Stimulated activated CD8-positive, alpha-beta memory T cell treated with anti-CD3 and anti-CD28 coated beads, Interleukin-15, amount 100 ng/mL, for 24 hours (primary cell): ENCODE measurements around the gene CFAP107.
"Not testable (repeated sequence)": the region's sequence is repeated elsewhere in the genome, so short reads cannot be mapped to it uniquely, and the experiment has no call there.

Source experiments
- DNase-seq: peaks from one replicate; pipeline ENCODE4 v3.0.0-alpha.2; 2020; ENCODE audit warnings: low read depth

The CFAP107 gene

DNA sequence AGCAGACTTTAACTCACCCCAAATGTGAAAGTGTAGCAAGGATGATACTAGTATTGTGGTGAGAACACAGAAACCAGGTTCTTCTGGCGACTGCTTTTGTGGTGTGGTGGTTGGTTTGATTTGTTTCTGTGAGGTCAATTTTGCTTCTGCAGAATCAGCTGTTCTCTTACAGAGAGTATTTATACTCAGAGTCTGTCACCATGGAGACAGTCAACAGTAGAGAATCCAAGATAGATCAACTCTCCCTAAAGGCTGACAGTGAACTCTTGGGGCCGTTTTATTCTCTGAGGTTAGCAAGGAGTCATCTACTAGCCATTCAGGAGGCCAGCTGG, at the start of gene CFAP107:
Gene CFAP107 (plus strand): TSS at position 209 of the 332 bp plus-strand sequence. CDS start 231 bp downstream, outside the sequence.
- no peak for DNase-seq

- DNase-seq: no peak
Observed at GRCh38 chr1:12696658-12697057, 49.3 kb upstream of the CFAP107 start.

DNA sequence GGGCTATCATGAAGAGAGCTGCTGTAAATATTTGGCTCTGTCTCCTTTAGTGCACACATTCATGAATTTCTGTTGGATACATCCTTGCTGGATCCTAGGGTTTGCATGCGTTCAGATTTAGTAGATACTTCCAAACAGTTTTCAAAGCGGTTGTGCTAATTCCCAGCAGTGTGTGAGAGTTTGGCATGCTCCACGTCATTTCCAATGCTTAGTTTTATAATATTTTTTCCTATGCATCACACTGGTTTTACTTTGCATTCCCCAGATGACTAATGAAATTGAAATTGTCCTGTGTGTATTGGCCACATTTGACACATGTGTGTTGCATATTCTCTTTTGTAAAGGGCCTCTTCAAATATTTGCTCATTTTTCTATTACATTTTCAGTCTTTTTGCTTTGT, 48.6 kb upstream of the CFAP107 start:
- DNase-seq: no peak

DNA sequence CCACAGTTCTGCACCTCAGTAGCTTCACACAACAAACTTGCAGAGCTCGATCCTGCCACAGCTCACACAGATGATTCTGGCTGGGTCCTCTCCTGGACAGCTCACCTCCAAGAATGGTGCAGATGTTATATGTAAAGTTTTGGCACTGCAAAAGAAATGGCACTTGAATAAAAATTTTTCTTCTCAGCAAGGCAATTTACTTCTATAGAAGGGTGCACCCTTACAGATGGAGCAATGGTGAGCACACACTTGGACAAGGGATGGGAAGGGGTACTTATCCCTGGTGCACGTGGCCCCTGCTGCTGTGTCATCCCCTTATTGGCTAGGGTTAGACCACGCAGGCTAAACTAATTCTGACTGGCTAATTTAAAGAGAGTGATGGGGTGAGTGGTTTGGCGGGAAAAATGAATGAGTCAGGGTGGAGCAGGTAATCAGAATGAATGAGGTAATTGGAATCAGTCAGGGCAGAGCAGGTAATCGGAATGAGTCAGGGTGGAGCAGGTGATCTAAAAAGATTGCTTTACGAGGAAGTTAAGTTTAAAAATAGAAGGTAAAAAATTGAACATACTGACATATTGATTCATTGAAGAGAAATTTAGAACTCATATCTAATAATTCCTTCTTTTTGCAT, 42.1 kb upstream of the CFAP107 start:
- no peak for DNase-seq

GRCh38 chr1:12706061-12706460, 39.9 kb upstream of the CFAP107 start:
- DNase-seq: no peak

DNA sequence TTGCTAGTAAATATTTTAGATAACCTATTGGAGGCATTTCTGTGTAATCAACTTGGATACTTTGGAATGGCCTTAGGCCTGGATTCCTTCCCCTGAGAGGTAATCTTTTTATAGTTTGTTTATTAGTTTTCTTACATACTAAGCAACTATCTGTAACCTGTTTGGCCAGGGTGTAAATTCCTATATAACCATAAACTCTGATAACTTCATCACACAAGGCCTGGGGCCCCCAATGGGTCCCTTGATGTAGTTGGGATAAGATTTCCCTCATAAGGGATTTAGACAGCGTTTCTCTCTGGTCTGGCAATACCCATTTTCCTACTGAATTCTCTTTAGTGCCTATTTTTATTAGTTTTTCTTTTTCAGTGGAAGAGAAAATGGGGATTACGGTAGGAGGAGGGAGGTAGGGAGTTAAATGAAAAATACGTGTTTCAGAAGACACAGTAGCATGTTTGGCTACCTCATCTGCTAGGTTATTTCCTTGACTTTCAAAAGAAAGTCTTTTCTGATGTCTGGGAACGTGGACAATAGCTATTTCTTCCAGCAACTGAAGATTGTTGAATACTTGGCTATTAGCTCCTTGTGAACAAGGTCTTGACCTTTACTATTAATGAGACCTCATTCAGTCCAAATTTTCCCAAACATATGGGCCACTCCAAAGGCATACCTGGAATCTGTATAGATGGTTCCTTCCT, 37.5 kb upstream of the CFAP107 start:
- DNase-seq: no peak

- DNase-seq: no peak
Observed at GRCh38 chr1:12709091-12709491, 36.9 kb upstream of the CFAP107 start.

- no peak for DNase-seq
Observed at GRCh38 chr1:12709696-12710095, 36.3 kb upstream of the CFAP107 start.

- no peak for DNase-seq
Observed at GRCh38 chr1:12711536-12711935, 34.5 kb upstream of the CFAP107 start.

- no peak for DNase-seq
Observed at GRCh38 chr1:12712076-12712475, 33.9 kb upstream of the CFAP107 start.

DNA sequence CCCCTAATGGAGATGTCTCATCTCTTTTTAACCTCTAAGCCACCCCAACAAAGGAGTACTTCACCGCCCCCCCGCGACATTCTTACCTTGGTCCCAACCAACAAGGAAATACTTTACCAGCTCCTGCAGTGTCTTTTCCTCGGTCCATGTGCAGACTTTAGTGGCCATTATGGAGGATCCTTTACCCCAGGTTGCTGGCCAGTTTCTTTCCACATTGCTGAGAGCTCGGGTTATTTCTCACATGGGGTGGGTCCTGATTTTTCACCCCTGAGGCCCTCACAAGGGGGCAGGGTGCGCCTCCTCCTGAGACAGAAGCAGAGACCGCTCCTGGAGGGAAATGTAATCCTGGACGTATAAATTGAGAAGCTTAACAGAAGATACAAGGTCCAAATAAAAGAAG, 33.1 kb upstream of the CFAP107 start:
- no peak for DNase-seq

GRCh38 chr1:12713651-12714050, 32.3 kb upstream of the CFAP107 start:
- DNase-seq: not testable (repeated sequence)

DNA sequence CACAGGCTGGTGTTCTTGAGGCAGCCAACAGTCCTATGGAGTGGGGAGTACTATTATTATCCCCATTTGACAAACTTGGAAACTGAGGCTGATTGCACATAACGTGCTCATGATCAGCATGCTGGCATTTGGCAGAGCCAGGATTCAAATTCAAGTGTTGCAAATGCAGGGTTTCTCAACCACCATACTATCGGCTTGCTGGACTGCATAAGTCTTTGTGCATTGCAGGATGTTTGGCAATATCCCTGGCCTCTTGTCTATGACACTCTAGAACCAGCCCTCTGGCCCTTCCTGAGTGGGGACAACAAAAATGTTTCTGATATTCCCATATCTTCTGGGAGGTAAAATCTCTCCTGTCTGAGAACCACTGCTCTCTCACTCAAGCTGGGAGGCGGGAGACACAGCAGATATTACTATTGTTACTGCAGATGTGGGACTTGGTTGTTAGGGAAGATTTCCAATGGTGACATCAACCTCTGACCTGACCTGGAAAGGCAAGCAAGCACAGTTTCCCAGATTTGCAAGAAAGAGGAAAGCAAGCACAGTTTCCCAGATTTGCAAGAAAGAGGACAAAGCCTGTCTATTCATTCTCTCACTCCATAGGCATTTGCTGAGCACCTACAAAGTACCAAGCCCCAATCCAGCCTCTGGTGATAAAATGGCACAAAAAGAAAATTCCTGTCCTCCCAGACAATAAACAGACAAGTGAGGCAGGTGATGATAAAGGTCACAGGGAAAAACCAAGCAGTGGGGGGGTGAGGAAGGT, 31.1 kb upstream of the CFAP107 start:
- no peak for DNase-seq

DNA sequence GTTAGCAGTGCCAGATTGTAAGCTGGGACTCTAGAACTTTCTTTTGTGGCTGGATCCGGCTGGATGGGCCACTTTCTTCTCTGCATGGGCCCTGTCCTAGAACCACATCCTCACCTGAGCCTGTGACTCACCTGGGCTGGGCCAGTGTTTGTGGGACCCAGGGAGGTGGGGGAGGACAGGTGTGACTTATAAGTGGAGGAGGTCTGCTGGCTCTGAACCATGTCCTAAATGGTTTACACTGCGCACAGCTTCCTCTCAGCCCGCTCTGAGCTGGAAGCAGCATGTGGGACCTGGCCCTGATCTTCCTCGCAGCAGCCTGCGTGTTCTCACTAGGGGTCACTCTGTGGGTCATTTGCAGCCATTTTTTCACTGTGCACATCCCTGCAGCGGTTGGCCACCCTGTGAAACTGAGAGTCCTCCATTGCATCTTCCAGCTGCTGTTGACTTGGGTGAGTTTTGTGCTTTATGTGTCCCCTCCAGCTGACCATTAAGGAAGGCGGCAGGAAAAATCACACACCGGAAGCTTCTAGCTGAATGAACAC, 30.0 kb upstream of the CFAP107 start, which contains the start of gene AADACL3:
Gene AADACL3 (plus strand): TSS at position 215 of the 542 bp plus-strand sequence. CDS start 67 bp downstream, at position 282.
- no peak for DNase-seq

- no peak for DNase-seq
Observed at GRCh38 chr1:12717301-12717838, 28.6 kb upstream of the CFAP107 start.

DNA sequence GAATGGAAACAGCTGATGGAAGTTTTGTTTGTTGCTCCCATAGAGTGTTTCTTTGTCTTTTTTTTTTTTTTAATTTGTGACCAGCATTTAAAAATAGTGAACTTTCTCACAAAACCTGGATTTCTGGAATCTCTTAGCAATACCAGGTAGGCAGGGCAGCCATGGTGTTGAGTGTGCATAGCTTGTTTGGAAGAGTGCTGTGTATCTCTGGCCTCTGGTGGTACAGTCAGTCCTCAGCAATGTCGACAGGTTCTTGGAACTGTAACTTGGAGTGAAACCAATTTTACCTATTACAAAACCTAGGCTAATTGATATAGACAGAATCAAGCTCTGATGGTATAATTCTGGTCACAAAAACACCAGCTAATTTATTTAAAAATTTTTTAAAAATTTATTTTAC, 23.4 kb upstream of the CFAP107 start:
- no peak for DNase-seq

DNA sequence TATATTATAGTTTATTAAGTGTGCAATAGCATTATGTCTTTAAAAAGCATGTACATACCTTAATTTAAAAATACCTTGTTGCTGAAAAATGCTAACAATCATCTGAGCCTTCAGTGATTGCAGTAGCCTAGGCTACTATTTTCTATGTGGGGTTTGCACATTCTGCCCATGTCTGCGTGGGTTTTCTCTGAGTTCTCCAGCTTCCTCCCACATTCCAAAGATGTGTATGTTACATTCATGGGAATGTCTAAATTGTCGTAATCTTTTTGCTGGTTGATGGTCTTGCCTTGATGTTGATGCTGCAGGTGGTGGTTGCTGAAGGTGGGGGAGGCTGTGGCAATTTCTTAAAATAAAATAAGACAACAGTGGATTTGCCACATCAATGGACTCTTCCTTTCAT, 17.6 kb upstream of the CFAP107 start:
- no peak for DNase-seq

DNA sequence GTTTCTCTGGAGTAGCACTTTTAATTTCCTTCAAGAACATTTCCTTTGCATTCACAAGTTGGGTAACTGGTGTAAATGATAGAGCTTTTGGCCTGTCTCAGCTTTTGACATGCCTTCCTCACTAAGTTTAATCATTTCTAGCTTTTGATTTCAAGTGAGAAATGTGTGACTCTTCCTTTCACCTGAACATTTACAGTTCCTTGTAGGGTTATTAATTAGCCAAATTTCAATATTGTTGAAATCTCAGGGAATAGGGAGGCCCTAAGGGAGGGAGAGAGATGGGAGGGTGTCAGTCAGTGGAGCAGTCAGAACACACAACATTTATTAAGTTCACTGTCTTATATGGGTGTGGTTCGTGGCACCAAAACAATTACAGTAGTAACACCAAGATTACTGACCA, 15.8 kb upstream of the CFAP107 start:
- DNase-seq: no peak

DNA sequence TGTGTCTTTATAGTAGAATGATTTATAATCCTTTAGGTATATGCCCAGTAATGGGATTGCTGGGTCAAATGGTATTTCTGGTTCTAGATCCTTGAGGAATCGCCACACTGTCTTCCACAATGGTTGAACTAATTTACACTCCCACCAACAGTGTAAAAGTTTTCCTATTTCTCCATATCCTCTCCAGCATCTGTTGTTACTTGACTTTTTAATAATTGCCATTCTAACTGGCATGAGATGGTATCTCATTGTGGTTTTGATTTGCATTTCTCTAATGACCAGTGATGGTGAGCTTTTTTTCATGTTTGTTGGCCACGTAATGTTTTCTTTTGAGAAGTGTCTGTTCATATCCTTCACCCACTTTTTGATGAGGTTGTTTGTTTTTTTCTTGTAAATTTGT, 14.9 kb upstream of the CFAP107 start:
- not testable (repeated sequence) for DNase-seq

DNA sequence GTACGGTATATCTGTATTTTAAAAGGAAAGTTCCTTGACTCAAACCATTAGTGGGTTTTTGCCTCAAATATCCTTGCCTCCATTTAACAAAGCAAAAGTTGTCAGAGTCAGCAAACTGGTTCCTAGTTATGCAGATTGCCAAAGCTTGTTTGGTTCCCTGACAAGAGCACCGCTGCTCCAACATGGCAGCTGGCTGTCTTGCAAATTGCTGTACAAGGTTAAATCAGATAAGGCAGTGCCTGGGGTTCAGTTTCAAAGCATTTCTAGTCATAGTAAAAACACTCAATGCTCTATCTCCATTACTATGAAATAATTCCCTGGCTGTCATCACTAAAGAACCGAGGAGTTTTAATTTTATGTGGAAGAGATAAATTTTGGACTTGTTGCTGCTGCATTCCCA, 11.3 kb upstream of the CFAP107 start:
- DNase-seq: no peak

GRCh38 chr1:12738934-12739333, 7.1 kb upstream of the CFAP107 start:
- no peak for DNase-seq

DNA sequence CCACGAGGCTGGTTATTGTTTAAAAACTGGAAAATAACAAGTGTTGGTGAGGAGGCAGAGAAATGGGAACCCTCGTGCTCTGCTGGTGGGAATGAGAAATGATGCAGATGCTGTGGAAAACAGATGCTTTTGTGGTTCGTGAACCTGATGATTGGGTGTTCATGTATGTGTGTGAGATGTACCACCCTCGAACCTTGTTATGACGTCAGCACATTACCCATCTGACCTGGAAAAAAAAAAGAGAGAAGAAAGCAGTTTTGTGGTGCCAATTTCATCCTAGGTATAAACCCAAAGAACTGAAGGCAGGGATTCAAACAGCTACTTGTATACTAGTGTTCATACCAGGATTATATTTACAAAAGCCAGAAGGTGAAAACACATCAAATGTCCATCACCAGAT, 6.4 kb upstream of the CFAP107 start:
- DNase-seq: no peak

DNA sequence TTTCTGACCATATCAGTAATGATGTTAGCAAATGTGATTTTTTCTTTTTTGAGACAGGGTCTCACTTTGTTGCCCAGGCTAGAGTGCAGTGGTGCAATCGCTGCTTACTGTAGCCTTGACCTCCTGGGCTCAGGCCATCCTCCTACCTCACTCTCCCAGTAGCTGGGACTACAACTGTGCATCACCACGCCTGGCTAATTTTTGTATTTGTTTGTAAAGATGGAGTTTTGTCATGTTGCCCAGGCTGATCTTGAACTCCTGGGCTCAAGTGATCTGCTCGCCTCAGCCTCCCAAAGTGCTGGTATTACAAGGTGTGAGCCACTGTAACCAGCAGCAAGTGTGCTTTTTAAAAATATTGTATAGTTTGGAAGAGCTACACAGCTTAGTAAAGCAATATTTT, 4.1 kb upstream of the CFAP107 start:
- no peak for DNase-seq
